ENCODE measurements around the gene CARD11. TPM values are rescaled to one million over a fixed set of nuclear protein-coding genes. Genes with fewer than 3 reads are reported as not detected.

The CARD11 gene
- total RNA-seq, 2 experiments from 2014 or later, result 98.3 to 103 TPM

DNA sequence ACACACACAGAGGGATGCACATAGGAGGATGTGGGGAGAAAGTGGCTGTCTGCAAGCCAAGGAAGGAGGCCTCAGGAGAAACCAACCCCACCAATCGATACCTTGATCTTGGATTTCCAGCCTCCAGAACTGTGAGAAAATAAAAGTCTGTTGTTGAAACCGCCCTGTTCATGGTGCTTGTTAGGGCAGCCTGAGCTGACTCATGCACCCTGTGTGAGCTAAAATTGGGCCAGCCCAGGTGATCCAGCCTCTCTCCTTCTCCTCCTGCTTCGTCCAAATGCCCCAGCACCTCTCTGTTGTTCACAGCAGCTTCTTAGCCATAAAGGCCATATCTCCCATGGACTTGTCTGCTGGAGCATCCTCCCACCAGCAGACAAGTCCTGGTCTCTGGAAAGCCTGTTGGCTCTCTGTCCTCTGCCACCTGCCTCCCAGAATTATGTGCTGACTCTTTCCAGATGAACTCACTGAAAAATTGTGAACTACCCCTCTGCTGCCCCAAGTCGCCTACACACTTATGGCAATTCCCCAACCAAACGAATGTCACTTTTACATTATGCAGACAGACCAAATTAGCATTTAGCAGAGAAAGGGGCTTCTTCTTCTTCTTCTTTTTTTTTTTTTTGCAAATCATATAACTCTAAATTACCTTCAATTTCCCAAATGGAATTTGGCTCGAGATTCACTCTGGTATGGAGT lies 30.2 kb upstream of the CARD11 start:
- Mint-ChIP-seq H3K4me3 (no peak overlapping the region), H3K9me3 (peaks cover 37% of the 10 kb centered on the region), H3K27ac (no peak overlapping the region), H3K36me3 (ENCODE audit: low read depth) (peaks cover 22% of the 10 kb centered on the region), H3K27me3 (no peaks in the 10 kb centered on the region), H3K4me1 (ENCODE audit: low read depth) (peaks cover 24% of the 10 kb centered on the region)
- TF ChIP-seq CTCF (IDR thresholded peaks at IDR 0.05), result no peak
- DNase-seq, result no peak
- POLR2A ChIA-PET, result interaction anchor here (0.6 to 0.9 kb wide), 2 partner anchors 10 to 179 kb away, joined by 3 read pairs; no protein-coding TSS in a partner anchor
- CTCF ChIA-PET, result interaction anchor here (0.6 to 3.1 kb wide), 2 partner anchors 9 to 15 kb away, joined by 3 to 18 read pairs; no protein-coding TSS in a partner anchor
- intact Hi-C loops (cut with micrococcal nuclease), result no loop called here
- peak; percentile 49 for ATAC-seq

- Mint-ChIP-seq H3K4me1 (ENCODE audit: low read depth) (peaks cover 54% of the 10 kb centered on the region), H3K27ac (no peak overlapping the region)
Measured at GRCh38 chr7:3070908-3071307, 27.2 kb upstream of the CARD11 start.

GRCh38 chr7:3069771-3070449 lies 26.2 kb upstream of the CARD11 start:
- intact Hi-C loops (cut with micrococcal nuclease), result loop anchor here (5.0 to 10.0 kb wide), 4 partner anchors 85 to 205 kb away; no protein-coding TSS in a partner anchor
- peaks cover 22% of the 10 kb centered on the region for H3K36me3 Mint-ChIP-seq (ENCODE audit: low read depth)
- no peaks in the 10 kb centered on the region for H3K27me3 Mint-ChIP-seq
- DNase-seq (no peak), ATAC-seq (no peak)
- ChIA-PET CTCF (interaction anchor here (1.0 to 8.6 kb wide), 9 partner anchors 12 to 97 kb away, joined by 3 to 101 read pairs (median 4); partner anchors contain the start of gene CARD11), POLR2A (interaction anchor here (0.7 to 2.2 kb wide), 7 partner anchors 12 to 175 kb away, joined by 3 to 15 read pairs (median 4); no protein-coding TSS in a partner anchor)
- peak overlapping the region; percentile 73 for H3K27ac Mint-ChIP-seq
- no peak overlapping the region for H3K4me3 Mint-ChIP-seq
- peaks cover 63% of the 10 kb centered on the region for H3K4me1 Mint-ChIP-seq (ENCODE audit: low read depth)
- TF ChIP-seq CTCF (IDR thresholded peaks at IDR 0.05), result no peak
- H3K9me3 Mint-ChIP-seq, result peaks cover 26% of the 10 kb centered on the region

More at GRCh38 chr7:3070908-3071307, 27.2 kb upstream of the CARD11 start:
- intact Hi-C loops (cut with micrococcal nuclease), result no loop called here
- ATAC-seq (no peak), DNase-seq (no peak)
- TF ChIP-seq CTCF (IDR thresholded peaks at IDR 0.05), result no peak
- CTCF ChIA-PET, result interaction anchor here (2.2 kb wide), 1 partner anchor 84 kb away, joined by 6 read pairs; no protein-coding TSS in a partner anchor
- Mint-ChIP-seq H3K36me3 (ENCODE audit: low read depth) (peaks cover 22% of the 10 kb centered on the region), H3K9me3 (peaks cover 31% of the 10 kb centered on the region), H3K27me3 (no peaks in the 10 kb centered on the region), H3K4me3 (no peak overlapping the region)
- POLR2A ChIA-PET, result no interaction called here

DNA sequence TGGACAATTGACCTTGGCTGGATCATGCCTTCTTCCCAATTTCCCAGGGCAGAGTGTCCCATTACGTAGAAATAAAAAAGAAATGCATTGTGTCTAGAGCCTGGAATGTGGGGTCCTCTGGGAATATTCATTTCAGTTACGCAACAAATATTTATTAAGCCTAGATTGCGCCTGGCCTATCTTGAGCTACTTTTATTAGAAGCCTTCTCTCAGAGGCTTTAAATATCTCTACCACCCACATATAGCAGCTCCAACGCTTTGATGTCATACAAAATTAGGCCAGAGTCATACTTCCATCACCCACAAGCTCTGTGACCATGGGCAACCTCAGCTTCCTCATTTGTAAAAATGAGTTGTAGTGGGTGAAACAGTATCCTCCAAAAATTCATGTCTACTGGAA lies 24.9 kb upstream of the CARD11 start:
- TF ChIP-seq CTCF (IDR thresholded peaks at IDR 0.05), result no peak
- Mint-ChIP-seq H3K27ac (peak overlapping the region; percentile 88), H3K36me3 (ENCODE audit: low read depth) (peaks cover 22% of the 10 kb centered on the region), H3K4me1 (ENCODE audit: low read depth) (peaks cover 67% of the 10 kb centered on the region), H3K27me3 (no peaks in the 10 kb centered on the region), H3K9me3 (peaks cover 26% of the 10 kb centered on the region), H3K4me3 (no peak overlapping the region)
- CTCF ChIA-PET, result interaction anchor here (0.9 to 8.6 kb wide), 3 partner anchors 23 to 181 kb away, joined by 3 to 101 read pairs (median 4); no protein-coding TSS in a partner anchor
- intact Hi-C loops (cut with micrococcal nuclease), result loop anchor here (5.0 to 10.0 kb wide), 4 partner anchors 84 to 204 kb away; no protein-coding TSS in a partner anchor
- POLR2A ChIA-PET, result interaction anchor here (0.9 to 2.2 kb wide), 6 partner anchors 13 to 39 kb away, joined by 3 to 15 read pairs (median 4); no protein-coding TSS in a partner anchor
- DNase-seq (peak; percentile 53), ATAC-seq (no peak)
